GM12865 (cell line): ENCODE data around the gene MBD6.

ENCODE experiments used
- DNase-seq: peaks from one replicate; pipeline ENCODE4 v3.0.0; 2010; ENCODE audit warnings: low read depth
- H3K4me3 ChIP-seq: 2 replicates; pipeline ENCODE4 v1.5.1; 2011; ENCODE audit warnings: mild to moderate bottlenecking, low read depth, low read length, control low read depth
- CTCF ChIP-seq: IDR thresholded peaks from 2 replicates; pipeline ENCODE4 v1.5.1; 2011; ENCODE audit warnings: low read length, control low read depth, low read depth, inconsistent platforms; ENCODE audit not compliant: insufficient read depth; ENCODE audit errors: missing control alignments

MBD6 gene

GRCh38 chr12:57549203-57549908, 26.7 kb downstream of the MBD6 start:
- no peak for DNase-seq
- no peak for TF ChIP-seq CTCF
- H3K4me3 ChIP-seq: peak overlapping the region; percentile 27

GRCh38 chr12:57549909-57550640, 27.5 kb downstream of the MBD6 start, which contains the start of gene KIF5A:
Gene KIF5A (plus strand): TSS chr12:57550044. CDS start chr12:57550272, 228 bp downstream.
- peak within 1 kb of the TSS; percentile 27 for H3K4me3 ChIP-seq
- no peak for TF ChIP-seq CTCF
- DNase-seq: peak; percentile 29

GRCh38 chr12:57550641-57551549, 28.3 kb downstream of the MBD6 start:
- TF ChIP-seq CTCF: no peak
- H3K4me3 ChIP-seq: no peak overlapping the region
- no peak for DNase-seq

DNA sequence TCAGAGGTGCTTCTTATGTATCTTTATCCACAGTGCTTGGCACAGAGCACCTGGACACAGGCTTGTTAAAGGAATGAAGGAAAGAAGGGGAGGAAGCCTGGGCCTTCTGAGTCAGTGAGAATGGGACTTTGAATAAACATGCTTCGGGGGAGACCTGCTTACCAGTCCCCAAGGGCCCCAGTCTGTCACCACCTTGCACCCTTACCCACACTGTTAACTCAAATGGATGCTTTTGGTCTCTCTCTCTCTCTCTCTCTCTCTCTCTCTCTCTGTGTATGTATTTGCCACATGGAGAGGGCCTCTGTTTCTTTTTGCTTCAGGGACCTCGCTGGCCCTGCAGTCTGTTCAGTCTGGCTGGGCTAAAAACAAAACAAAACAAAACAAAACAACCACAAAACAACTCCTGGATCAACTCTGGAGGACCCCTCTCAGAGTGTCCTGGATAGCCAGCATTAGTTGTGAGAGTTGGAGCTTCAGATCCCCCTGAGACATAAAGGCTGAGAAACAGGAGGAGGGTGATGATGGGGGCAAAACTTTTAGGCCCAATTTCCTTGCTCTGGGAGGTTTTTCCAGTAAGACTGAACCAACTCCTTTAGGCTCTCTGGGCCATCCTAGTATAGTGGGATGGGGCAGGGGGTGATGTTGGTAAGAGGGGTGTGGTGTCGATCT, 29.1 kb downstream of the MBD6 start:
- no peak for TF ChIP-seq CTCF
- no peak overlapping the region for H3K4me3 ChIP-seq
- no peak for DNase-seq

GRCh38 chr12:57552306-57552651, 29.7 kb downstream of the MBD6 start:
- no peak for TF ChIP-seq CTCF
- no peak for DNase-seq
- no peak overlapping the region for H3K4me3 ChIP-seq

DNA sequence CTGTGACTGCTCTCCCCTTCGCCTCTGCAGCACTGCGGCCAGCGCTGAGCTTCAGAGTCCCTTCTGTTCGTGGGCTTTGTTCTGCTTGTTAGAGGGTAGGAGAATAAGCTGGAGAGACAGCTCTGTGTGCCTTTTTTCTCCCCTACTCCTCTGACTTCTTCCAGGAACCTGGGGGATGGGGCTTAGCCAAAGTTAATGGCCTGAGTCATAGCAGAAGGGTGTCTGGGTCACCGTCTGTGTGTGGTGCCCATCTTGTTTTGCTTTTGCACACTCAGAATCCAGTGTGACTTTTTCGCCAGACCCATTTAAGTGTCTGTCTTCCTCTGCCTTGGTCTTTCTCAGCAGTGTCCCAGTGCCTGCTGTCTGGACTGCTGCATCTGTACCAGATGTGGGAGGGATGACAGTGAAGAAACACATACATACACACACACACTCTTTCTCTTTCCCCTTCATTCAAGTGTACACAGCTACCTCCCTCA, 30.2 kb downstream of the MBD6 start:
- DNase-seq: no peak

More for the DNA sequence above, 30.2 kb downstream of the MBD6 start:
- H3K4me3 ChIP-seq: no peak overlapping the region
- no peak for TF ChIP-seq CTCF
